Activated CD4-positive, alpha-beta T cell treated with anti-CD3 and anti-CD28 coated beads for 4 hours (primary cell): Measurements from ENCODE around the gene MAST4.
"Not testable (repeated sequence)": the region's sequence is repeated elsewhere in the genome, so short reads cannot be mapped to it uniquely, and the experiment has no call there.

ENCODE experiments used
- DNase-seq, 2 donors: peaks; one replicate each; pipeline ENCODE4 v3.0.0-alpha.2; 2020

Gene MAST4

DNA sequence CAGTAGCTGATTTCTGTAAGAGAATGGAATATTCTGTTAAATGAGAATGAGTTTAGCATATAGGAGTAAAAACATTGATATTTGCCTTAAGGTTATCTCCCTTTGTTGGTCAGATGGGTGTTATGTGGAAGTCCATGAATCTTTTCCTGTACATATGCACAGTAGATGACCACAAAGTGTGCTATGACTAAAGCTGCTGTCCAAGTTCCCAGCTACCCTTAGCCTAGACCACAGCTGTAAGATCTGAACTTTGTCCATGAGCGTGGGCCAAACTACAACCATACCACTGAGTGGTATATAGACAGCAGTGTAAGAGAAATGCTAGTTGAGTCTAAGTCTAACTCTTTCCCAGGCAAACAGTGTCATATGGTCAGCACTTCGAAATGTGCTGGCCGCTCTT lies 551.6 kb downstream of the MAST4 start:
- DNase-seq = no peak

DNA sequence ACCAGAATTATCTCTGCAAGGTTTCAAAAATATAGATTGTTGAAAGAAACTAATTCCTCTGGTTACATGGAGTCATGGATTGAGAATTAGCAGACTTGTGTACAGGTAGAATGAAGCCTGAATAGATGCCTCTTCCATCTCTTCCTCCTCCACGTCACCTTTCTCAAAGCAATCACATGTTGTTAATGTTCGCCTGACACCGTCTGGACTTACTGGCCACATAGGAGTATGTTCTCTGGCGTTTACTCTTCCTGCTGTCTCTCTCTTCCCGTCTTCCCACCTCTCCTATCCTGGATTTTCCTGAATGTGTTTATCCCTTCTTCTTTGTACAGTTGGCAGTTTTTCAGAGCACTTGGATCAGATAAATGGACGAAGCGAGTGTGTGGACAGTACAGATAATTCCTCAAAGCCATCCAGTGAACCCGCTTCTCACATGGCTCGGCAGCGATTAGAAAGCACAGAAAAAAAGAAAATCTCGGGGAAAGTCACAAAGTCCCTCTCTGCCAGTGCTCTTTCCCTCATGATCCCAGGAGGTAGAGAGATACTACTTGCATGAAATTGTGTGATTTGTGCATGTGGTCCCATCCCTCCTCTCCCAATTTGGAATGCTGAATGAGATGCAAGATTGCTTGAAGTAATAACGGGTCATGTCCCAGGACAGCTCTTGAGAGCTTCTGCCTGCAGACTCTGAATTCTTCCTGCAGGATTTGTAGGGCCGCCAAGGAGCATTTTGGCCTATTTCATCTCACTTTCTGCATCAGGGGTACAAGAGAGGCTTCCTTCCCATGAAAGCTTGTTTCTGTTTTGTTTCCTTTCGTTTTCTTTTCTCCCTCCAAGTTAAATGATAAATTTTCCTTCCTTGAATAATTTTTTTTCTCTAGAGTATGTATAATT lies 553.1 kb downstream of the MAST4 start:
- no peak for DNase-seq

DNA sequence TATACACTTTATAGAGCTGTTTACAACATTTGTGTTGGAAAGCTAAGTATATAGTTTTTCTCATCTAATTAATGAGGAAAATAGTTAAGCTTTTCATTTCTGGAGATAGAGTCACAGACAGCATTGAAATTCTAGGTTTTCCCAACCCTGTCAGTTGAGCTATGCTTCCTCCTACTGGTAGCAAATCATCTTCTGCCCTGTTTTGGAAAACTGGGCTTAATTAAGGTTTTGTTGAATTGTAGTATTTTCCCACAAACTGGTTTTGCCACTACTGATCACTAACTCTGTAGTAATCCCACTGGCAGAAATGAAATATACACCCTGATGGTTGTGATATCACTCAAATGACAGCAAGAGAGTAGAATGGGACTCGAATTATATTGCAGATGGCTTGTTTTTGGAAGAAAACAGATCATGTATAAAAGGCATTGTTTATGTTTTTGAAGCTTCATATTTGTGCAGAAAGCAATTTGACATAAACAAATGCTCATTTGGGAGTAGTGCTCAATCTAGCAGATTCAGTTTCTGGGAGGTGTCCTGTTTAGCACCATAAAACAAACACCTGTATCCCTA lies 553.8 kb downstream of the MAST4 start:
- no peak for DNase-seq

DNA sequence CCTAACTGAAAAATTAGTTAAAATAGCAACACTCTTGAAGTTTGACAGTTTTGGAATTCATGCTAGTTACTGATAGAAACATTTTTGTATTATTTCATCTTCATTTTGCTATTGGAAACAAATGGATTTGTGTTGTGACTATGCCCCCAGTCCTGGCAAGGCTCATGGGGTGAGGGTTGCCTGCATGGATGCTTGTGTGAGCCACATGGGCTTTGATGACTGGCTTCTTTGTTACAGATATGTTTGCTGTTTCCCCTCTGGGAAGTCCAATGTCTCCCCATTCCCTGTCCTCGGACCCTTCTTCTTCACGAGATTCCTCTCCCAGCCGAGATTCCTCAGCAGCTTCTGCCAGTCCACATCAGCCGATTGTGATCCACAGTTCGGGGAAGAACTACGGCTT lies 556.2 kb downstream of the MAST4 start:
- no peak for DNase-seq

DNA sequence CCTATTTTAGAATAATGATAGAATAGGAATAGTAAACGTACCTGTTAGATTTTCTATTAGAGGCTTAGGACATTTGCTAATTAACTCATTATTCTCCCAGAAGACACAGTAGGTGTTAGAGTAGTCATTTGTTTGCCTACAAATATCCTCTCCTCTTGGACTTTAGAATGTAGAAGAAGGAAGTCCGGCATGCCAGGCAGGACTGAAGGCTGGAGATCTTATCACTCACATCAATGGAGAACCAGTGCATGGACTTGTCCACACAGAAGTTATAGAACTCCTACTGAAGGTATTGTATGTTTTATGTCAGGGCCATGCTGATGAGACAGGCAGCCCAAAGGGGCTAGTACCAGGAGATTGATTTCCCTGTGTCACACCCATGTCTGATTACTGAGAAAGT lies 557.1 kb downstream of the MAST4 start:
- DNase-seq = no peak

DNA sequence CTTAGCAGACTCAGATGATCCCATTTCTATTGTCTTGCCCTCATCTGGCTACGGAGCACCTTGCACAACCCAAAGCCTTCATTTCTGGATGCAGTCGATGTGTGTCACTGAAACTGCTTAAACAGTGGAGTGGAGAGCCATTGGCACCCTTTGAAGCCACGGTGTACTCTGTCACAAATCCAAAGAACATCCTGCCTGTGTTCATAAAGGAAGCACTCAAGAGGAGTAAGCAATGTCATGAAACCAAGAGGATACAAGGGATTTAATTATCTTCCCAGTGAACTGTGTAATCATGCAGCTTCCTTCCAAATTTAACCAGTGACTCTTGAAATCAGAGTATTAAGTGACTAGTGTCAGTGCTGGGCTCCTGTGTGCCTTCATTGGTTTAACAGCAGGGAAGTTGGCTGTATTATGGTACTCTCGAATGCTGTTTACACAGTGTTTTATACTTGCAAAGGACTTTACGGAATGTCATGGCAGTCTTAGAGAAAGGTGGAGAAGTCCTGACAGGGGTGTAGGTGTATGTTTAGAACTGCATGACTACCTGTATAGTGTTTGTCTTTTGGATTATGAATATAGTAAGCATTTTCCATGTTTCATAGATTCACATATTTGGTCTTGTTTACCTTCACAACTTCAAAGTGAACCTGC lies 558.5 kb downstream of the MAST4 start:
- no peak for DNase-seq

DNA sequence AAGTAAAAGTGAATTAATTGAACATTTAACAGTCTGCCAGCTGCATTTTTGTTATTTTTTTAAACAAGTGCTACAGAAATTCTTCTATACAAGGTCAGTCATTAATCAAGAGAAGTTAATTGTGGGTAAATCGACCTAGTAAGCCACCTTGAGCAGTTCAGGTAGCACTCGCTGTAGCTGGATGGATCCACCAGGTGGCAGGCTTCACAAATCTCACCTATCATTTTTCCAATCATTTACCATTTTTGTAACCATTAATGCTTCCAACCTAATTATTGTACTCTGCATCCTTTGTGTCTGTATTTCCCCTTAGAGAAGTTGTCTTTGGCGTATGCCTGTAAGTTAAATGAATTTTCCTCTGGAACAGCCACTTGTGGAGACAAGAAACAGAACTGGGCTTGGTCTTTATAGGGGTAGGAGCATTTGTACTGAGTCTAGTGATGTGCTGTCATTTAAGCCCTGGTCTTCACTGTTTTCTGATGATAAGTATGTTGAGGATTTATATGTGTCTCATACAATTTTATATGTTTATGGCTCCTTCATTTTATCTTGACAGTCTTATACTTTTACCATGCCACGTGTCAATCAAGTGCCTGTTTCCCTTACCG lies 560.9 kb downstream of the MAST4 start:
- DNase-seq = peak; percentile 43 to 57

DNA sequence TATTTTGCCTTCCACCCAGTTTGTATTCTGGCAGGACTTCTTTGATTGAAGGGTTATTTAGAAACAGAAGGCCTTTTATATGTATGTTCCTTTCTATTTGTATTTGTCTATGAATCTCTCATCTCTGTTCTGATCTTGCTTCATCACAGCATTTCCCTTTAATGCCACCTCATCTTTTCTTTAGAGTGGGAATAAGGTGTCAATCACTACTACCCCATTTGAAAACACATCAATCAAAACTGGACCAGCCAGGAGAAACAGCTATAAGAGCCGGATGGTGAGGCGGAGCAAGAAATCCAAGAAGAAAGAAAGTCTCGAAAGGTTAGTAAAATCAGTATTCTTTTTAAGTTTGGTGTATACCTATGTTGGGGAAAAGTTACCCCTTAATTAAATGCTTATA lies 564.1 kb downstream of the MAST4 start:
- DNase-seq = no peak

DNA sequence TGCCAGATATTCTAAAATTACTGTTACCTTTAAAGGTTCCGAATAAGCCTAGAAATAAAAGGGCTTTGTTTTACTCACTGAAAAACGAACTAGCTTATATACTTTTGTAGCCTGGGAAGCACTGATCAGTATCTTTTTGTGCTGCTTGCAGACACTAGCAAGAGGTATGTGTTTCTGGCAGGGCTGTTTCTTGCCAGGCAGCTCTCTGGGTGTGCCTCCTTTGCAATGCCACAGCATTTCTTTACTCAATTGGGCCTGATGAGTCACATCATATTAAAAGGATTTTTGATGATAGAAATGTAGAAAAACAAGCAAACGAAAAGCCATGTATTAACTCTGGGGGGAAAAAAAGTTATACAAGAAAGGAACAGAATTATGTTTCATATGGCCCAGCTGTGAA lies 564.8 kb downstream of the MAST4 start:
- DNase-seq = peak; percentile 40 to 43

DNA sequence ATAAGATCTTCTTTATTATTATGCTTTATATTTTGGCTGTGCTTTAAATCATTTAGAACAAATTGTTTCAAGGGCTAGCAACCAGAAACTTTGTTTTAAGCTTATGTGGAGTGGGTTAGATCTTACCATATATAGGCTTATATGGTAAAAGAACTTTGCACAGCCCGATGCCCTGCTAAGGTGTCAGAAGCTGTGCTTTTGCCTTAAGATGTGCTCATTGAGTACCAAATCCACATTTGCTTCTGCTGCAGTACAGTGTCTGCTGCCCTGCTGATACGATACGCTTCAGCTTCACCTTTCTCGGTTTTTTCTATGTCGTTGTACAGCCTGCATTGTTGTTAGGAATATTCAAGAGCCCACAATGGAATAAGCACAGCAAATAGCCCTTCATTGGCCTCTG lies 565.6 kb downstream of the MAST4 start:
- DNase-seq = no peak

DNA sequence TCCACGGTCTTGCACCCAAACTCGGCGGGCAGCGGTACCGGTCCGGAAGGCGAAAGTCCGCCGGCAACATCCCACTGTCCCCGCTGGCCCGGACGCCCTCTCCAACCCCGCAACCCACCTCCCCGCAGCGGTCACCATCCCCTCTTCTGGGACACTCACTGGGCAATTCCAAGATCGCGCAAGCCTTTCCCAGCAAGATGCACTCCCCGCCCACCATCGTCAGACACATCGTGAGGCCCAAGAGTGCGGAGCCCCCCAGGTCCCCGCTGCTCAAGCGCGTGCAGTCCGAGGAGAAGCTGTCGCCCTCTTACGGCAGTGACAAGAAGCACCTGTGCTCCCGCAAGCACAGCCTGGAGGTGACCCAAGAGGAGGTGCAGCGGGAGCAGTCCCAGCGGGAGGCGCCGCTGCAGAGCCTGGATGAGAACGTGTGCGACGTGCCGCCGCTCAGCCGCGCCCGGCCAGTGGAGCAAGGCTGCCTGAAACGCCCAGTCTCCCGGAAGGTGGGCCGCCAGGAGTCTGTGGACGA lies 567.1 kb downstream of the MAST4 start:
- DNase-seq = no peak

DNA sequence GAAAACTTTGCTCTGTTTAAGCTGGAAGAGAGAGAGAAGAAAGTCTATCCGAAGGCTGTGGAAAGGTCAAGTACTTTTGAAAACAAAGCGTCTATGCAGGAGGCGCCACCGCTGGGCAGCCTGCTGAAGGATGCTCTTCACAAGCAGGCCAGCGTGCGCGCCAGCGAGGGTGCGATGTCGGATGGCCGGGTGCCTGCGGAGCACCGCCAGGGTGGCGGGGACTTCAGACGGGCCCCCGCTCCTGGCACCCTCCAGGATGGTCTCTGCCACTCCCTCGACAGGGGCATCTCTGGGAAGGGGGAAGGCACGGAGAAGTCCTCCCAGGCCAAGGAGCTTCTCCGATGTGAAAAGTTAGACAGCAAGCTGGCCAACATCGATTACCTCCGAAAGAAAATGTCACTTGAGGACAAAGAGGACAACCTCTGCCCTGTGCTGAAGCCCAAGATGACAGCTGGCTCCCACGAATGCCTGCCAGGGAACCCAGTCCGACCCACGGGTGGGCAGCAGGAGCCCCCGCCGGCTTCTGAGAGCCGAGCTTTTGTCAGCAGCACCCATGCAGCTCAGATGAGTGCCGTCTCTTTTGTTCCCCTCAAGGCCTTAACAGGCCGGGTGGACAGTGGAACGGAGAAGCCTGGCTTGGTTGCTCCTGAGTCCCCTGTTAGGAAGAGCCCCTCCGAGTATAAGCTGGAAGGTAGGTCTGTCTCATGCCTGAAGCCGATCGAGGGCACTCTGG lies 567.8 kb downstream of the MAST4 start:
- no peak for DNase-seq

DNA sequence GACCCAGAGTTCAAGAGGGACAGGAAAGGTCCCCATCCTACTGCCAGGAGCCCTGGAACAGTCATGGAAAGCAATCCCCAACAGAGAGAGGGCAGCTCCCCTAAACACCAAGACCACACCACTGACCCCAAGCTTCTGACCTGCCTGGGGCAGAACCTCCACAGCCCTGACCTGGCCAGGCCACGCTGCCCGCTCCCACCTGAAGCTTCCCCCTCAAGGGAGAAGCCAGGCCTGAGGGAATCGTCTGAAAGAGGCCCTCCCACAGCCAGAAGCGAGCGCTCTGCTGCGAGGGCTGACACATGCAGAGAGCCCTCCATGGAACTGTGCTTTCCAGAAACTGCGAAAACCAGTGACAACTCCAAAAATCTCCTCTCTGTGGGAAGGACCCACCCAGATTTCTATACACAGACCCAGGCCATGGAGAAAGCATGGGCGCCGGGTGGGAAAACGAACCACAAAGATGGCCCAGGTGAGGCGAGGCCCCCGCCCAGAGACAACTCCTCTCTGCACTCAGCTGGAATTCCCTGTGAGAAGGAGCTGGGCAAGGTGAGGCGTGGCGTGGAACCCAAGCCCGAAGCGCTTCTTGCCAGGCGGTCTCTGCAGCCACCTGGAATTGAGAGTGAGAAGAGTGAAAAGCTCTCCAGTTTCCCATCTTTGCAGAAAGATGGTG lies 568.8 kb downstream of the MAST4 start:
- no peak for DNase-seq

DNA sequence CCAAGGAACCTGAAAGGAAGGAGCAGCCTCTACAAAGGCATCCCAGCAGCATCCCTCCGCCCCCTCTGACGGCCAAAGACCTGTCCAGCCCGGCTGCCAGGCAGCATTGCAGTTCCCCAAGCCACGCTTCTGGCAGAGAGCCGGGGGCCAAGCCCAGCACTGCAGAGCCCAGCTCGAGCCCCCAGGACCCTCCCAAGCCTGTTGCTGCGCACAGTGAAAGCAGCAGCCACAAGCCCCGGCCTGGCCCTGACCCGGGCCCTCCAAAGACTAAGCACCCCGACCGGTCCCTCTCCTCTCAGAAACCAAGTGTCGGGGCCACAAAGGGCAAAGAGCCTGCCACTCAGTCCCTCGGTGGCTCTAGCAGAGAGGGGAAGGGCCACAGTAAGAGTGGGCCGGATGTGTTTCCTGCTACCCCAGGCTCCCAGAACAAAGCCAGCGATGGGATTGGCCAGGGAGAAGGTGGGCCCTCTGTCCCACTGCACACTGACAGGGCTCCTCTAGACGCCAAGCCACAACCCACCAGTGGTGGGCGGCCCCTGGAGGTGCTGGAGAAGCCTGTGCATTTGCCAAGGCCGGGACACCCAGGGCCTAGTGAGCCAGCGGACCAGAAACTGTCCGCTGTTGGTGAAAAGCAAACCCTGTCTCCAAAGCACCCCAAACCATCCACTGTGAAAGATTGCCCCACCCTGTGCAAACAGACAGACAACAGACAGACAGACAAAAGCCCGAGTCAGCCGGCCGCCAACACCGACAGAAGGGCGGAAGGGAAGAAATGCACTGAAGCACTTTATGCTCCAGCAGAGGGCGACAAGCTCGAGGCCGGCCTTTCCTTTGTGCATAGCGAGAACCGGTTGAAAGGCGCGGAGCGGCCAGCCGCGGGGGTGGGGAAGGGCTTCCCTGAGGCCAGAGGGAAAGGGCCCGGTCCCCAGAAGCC lies 569.6 kb downstream of the MAST4 start:
- peak; percentile 70 to 79 for DNase-seq

DNA sequence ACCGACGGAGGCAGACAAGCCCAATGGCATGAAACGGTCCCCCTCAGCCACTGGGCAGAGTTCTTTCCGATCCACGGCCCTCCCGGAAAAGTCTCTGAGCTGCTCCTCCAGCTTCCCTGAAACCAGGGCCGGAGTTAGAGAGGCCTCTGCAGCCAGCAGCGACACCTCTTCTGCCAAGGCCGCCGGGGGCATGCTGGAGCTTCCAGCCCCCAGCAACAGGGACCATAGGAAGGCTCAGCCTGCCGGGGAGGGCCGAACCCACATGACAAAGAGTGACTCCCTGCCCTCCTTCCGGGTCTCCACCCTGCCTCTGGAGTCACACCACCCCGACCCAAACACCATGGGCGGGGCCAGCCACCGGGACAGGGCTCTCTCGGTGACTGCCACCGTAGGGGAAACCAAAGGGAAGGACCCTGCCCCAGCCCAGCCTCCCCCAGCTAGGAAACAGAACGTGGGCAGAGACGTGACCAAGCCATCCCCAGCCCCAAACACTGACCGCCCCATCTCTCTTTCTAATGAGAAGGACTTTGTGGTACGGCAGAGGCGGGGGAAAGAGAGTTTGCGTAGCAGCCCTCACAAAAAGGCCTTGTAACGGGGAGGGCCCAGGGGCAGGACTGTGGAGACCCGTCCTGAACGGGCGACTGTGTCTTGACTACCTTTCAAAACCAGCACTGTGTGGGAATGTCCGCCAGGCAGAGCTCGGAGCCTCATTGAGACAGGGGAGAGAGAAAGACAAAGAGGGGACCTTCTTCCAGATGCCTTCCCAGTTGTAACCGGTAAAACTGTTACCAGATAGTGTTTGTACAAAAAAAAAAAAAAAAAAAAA lies 570.5 kb downstream of the MAST4 start:
- DNase-seq = peak; percentile 57 to 73

DNA sequence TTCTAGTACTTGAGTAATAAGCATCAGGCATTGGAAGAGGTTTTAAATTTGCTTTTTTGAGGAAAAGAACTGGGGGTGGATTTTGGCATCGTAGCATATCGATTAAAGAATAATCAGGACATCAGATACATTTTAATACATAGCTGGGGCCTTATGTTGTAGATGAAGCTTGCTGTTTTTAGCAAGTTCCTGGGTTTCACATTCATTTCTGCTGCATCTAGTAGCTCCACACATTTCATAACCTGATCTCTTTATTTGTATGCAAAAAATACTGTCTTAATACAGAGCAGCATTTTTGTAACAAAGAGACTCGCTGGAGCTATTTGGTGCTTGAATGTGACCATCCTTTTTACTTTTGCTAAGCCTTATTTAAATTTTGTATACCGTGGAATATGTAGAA lies 571.9 kb downstream of the MAST4 start:
- DNase-seq = no peak

DNA sequence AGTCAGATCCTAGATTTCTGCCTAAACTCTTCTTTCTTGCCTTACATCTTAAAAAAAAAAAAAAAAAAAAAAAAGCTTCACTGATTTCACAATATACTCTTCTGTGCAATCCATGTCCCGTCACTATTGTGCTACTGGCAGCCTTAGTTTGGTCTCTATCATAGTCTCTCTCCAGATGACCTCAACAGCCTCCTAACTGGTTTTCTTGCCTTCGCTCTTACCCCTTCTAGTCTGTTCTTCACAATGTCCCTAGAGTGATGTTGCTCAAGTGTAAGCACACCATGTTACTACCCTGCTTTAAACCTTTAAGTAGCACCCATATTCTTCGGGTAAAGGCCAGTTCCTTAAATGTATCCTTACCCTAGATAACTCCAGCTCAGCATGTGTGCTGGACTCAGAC lies 574.6 kb downstream of the MAST4 start:
- no peak for DNase-seq

DNA sequence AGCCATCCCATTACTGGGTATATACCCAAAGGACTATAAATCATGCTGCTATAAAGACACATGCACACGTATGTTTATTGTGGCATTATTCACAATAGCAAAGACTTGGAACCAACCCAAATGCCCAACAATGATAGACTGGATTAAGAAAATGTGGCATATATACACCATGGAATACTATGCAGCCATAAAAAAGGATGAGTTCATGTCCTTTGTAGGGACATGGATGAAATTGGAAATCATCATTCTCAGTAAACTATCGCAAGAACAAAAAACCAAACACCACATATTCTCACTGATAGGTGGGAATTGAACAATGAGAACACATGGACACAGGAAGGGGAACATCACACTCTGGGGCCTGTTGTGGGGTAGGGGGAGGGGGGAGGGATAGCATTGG lies 577.2 kb downstream of the MAST4 start:
- DNase-seq = not testable (repeated sequence)

DNA sequence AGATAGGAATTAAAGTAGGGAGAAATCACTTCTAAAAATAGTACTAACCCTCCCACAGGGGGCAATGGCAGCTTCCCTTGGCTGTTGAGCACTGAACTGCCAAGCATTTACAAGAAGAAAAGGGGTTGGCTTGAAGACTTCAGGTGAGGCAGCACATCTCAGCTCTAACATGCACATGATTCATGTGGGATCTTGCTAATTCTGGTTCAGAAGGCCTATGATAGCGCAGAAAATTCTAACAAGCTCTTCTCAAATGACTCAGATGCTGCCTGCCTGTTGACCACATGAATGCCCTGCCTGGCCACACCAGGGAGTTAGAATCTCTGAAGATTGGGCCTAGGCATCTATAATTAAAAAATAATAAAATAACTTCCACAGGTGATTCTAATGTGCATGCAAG lies 577.8 kb downstream of the MAST4 start:
- no peak for DNase-seq

DNA sequence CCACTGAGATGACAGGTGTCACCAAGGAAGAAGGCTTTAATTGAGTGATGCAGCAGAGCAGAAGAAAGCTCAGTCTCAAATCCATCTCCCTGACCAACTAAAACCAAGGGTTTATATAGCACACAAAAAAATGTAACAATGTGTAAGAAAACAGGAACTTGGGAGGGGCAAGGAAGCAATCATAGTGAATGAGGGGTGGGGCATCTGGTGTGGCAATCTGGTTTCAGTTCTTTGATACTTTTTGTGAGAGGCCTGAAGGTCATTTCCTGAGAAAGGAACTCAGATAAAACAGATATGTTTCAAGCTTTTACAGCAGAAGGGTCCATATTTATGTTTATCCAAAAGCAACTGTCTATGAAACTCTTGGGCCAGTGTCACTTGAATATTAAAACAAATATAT lies 580.7 kb downstream of the MAST4 start:
- no peak for DNase-seq
